HG02588 (cell line): ENCODE data around the gene ZNF329.

Experiments used
- ATAC-seq: cut with Tn5 transposase; IDR thresholded peaks from one replicate; pipeline ENCODE4 v1.9.1; 2021; ENCODE audit warnings: mild to moderate bottlenecking, moderate library complexity; ENCODE audit not compliant: unreplicated experiment

Gene ZNF329

GRCh38 chr19:58079792-58080191, 70.8 kb downstream of the ZNF329 start:
- no peak for ATAC-seq
